K562 (cell line): ENCODE data around the gene ATL3. TPM values are rescaled to one million over a fixed set of nuclear protein-coding genes. Genes with fewer than 3 reads are reported as not detected.

Source experiments
- IFI16 ChIP-seq: fragments of 250-450 bp; sonication (Bioruptor Pico); IDR thresholded peaks from 2 replicates; pipeline ENCODE4 v2.1.2; 2022; ENCODE audit warnings: mild to moderate bottlenecking, inconsistent platforms
- KLF13 ChIP-seq: fragments of 450-650 bp; IDR thresholded peaks from 2 replicates; pipeline ENCODE4 v1.6.1; 2016; ENCODE audit warnings: missing genetic modification characterization, low read depth, mild to moderate bottlenecking, missing compliant biosample characterization, moderate library complexity, borderline replicate concordance
- SMAD3 ChIP-seq: fragments of 450-650 bp; formaldehyde crosslinking; conservative IDR thresholded peaks from 2 replicates; pipeline ENCODE4 v1.4.0; 2020; ENCODE audit warnings: mild to moderate bottlenecking
- TRIM25 ChIP-seq: fragments of 450-650 bp; IDR thresholded peaks from 2 replicates; pipeline ENCODE4 v1.7.0; 2016; ENCODE audit warnings: borderline replicate concordance
- ZBTB11 ChIP-seq, 3 experiments: fragments of 200-800 bp in 1 of 3; fragments of 250-450 bp in 1 of 3; fragments of 450-650 bp in 1 of 3; sonication (Bioruptor Pico) in 1 of 3; sonication (Bioruptor generic) in 1 of 3; formaldehyde crosslinking in 1 of 3; IDR thresholded peaks; 2 replicates each; pipeline versions ENCODE4 v1.6.1 to v1.8.0; 2016 to 2022; ENCODE audit warnings: mild to moderate bottlenecking in 2 of 3, missing genetic modification characterization in 2 of 3, missing compliant biosample characterization in 1 of 3, moderate library complexity in 1 of 3
- ZNF24 ChIP-seq: fragments of 450-650 bp; IDR thresholded peaks from 2 replicates; pipeline ENCODE4 v1.6.1; 2016
- ZNF518B ChIP-seq: fragments of 250-450 bp; sonication (Bioruptor Pico); IDR thresholded peaks from 2 replicates; pipeline ENCODE4 v1.5.0; 2021; ENCODE audit warnings: mild to moderate bottlenecking, moderate library complexity
- polyA plus RNA-seq, 8 experiments: library from polyadenylated mRNA; depleted of rRNA in 4 of 8; stranded (reverse) in 5 of 8; unstranded in 3 of 8; fragments of >200 nt; fragmentation: Nextera tagmentation in 2 of 8; fragmentation: Illumina TruSeq in 1 of 8; extraction: Ambion mirVana in 2 of 8; extraction: Trizol in 1 of 8; gene quantifications; 2 replicates each; pipeline versions ENCODE4 v1.2.1 to v1.2.3, GENCODE V29; 2011 to 2014; ENCODE audit warnings: inconsistent platforms in 1 of 8, missing spikeins in 1 of 8
- total RNA-seq, 7 experiments: library from RNA; depleted of rRNA in 6 of 7; stranded (reverse); fragments of >200 nt in 6 of 7; fragmentation: Illumina TruSeq in 2 of 7; extraction: Trizol in 2 of 7; gene quantifications; 2 replicates each; pipeline versions ENCODE4 v1.2.1 to v1.2.3, GENCODE V29; 2011 to 2021; ENCODE audit warnings: low replicate concordance in 1 of 7

The ATL3 gene
- total and polyA plus RNA-seq, 9 of the 15 experiments (the other 6 are each of a cell fraction or from before 2014, with no cell fraction given): 18.2 to 39.8 (median 23.9) TPM

- no peak for TF ChIP-seq ZNF518B (CRISPR knock-in tag)
- TF ChIP-seq ZBTB11 (CRISPR knock-in tag; IDR thresholded peaks at IDR 0.05): no peak
- no peak for TF ChIP-seq KLF13
- TF ChIP-seq ZNF24: no peak
- no peak for TF ChIP-seq SMAD3
- TF ChIP-seq IFI16 (CRISPR knock-in tag): no peak
- no peak for TF ChIP-seq TRIM25
These were observed 54.2 kb downstream of the ATL3 start (continued) for GRCh38 chr11:63616953-63617352.
